H1 (cell line): Measurements from ENCODE around the gene ASPDH. TPM values are rescaled to one million over a fixed set of nuclear protein-coding genes. Genes with fewer than 3 reads are reported as not detected.
A peak's percentile ranks its signal among the peaks of the same experiment; 100 is the strongest.

Experiments
- ATF2 ChIP-seq: IDR thresholded peaks from 2 replicates; pipeline ENCODE4 v1.6.1; 2012; ENCODE audit warnings: low read length, inconsistent platforms
- CHD1 ChIP-seq: IDR thresholded peaks from 2 replicates; pipeline ENCODE4 v1.6.1; 2012; ENCODE audit warnings: low read depth, low read length, improper control_type of control experiment
- CHD2 ChIP-seq: IDR thresholded peaks from 2 replicates; pipeline ENCODE4 v1.6.1; 2012; ENCODE audit warnings: low read length, improper control_type of control experiment
- CREB1 ChIP-seq: IDR thresholded peaks from 2 replicates; pipeline ENCODE4 v1.6.1; 2012; ENCODE audit warnings: inconsistent platforms
- E2F6 ChIP-seq: IDR thresholded peaks from 2 replicates; pipeline ENCODE4 v1.6.1; 2012; ENCODE audit warnings: inconsistent platforms
- GABPA ChIP-seq: IDR thresholded peaks from 2 replicates; pipeline ENCODE4 v1.6.1; 2011; ENCODE audit warnings: mild to moderate bottlenecking, low read length, moderate library complexity, borderline replicate concordance; ENCODE audit not compliant: insufficient read depth
- HDAC2 ChIP-seq, 2 experiments: fragments of 300-600 bp in 1 of 2; sonication (generic) in 1 of 2; IDR thresholded peaks; 2 replicates each; pipeline ENCODE4 v1.6.1; 2011 to 2012; ENCODE audit warnings: low read depth in 2 of 2, low read length in 2 of 2, mild to moderate bottlenecking in 2 of 2, moderate library complexity in 2 of 2, borderline replicate concordance in 1 of 2, inconsistent platforms in 1 of 2
- JUN ChIP-seq: IDR thresholded peaks from 2 replicates; pipeline ENCODE4 v1.6.1; 2011; ENCODE audit warnings: low read depth, mild to moderate bottlenecking, improper control_type of control experiment, low read length
- KDM4A ChIP-seq: IDR thresholded peaks from one replicate; pipeline ENCODE4 v1.7.1; 2012; ENCODE audit warnings: low read depth, mild to moderate bottlenecking, moderate library complexity, low read length, inconsistent platforms; ENCODE audit not compliant: severe bottlenecking
- MAFK ChIP-seq: IDR thresholded peaks from 2 replicates; pipeline ENCODE4 v1.6.1; 2012; ENCODE audit warnings: low read depth, mild to moderate bottlenecking, improper control_type of control experiment, low read length
- NANOG ChIP-seq: IDR thresholded peaks from 2 replicates; pipeline ENCODE4 v1.6.1; 2011; ENCODE audit warnings: low read length, low read depth, mild to moderate bottlenecking, inconsistent platforms; ENCODE audit not compliant: insufficient read depth, poor library complexity, severe bottlenecking
- NRF1 ChIP-seq: IDR thresholded peaks from 2 replicates; pipeline ENCODE4 v1.6.1; 2011; ENCODE audit warnings: mild to moderate bottlenecking, low read depth, low read length, improper control_type of control experiment
- RAD21 ChIP-seq, 2 experiments: IDR thresholded peaks in 1 of 2; conservative IDR thresholded peaks in 1 of 2; 2 replicates each; pipeline ENCODE4 v1.6.1; 2011; ENCODE audit warnings: low read depth in 2 of 2, low read length in 2 of 2, improper control_type of control experiment in 1 of 2, inconsistent platforms in 1 of 2, mild to moderate bottlenecking in 1 of 2, moderate library complexity in 1 of 2
- SIN3A ChIP-seq, 2 experiments: IDR thresholded peaks in 1 of 2; conservative IDR thresholded peaks in 1 of 2; 2 replicates each; pipeline ENCODE4 v1.6.1; 2011 to 2012; ENCODE audit warnings: low read length in 2 of 2, improper control_type of control experiment in 1 of 2, low read depth in 1 of 2, mild to moderate bottlenecking in 1 of 2
- SP1 ChIP-seq: IDR thresholded peaks from 2 replicates; pipeline ENCODE4 v1.6.1; 2011; ENCODE audit warnings: low read depth, low read length
- SRF ChIP-seq: IDR thresholded peaks from 2 replicates; pipeline ENCODE4 v1.6.1; 2011; ENCODE audit warnings: mild to moderate bottlenecking, low read depth, low read length, moderate library complexity
- TAF7 ChIP-seq: optimal IDR thresholded peaks from 2 replicates; pipeline ENCODE3; 2011; ENCODE audit warnings: low read depth, mild to moderate bottlenecking, inconsistent platforms, low read length, moderate library complexity, borderline replicate concordance
- USF2 ChIP-seq: IDR thresholded peaks from 2 replicates; pipeline ENCODE4 v1.6.1; 2011; ENCODE audit warnings: low read length, improper control_type of control experiment
- YY1 ChIP-seq: IDR thresholded peaks from 2 replicates; pipeline ENCODE4 v1.6.1; 2011; ENCODE audit warnings: low read depth, mild to moderate bottlenecking, low read length
- polyA plus RNA-seq, 7 experiments: library from polyadenylated mRNA; depleted of rRNA in 3 of 7; stranded (reverse) in 5 of 7; unstranded in 2 of 7; fragments of >200 nt in 5 of 7; fragments of 200-250 nt in 2 of 7; gene quantifications; 1 replicate in 5 of 7; 2 replicates in 1 of 7; 4 replicates in 1 of 7; pipeline versions ENCODE4 v1.2.1 to v1.2.3, GENCODE V29; 2011 to 2013; ENCODE audit warnings: missing spikeins in 2 of 7, mixed read lengths in 2 of 7
- total RNA-seq: library from RNA; stranded (reverse); fragmentation: NEBNext Ultra II Directional; extraction: Animal tissue kit (Norgen Biotek cat#: 25700); gene quantifications from 2 replicates; pipeline ENCODE4 v1.2.1, GENCODE V29; 2021

The ASPDH gene
- total and polyA plus RNA-seq, 2 of the 8 experiments (the other 6 are each of a cell fraction or from before 2014, with no cell fraction given), result not detected

- TF ChIP-seq JUN (peak; percentile 76; the same call in 1 of the 2 replicates), TAF7 (peak; percentile 88), CHD2 (0 out of 2 replicates have a peak, but pooled peaks have one; percentile 31), YY1 (peak; percentile 87), NANOG (no peak), HDAC2 (IDR thresholded peaks at IDR 0.05; ENCODE audit: borderline replicate concordance in 1 of 2, low read depth in 2 of 2, low read length in 2 of 2) (no peak), CHD1 (no peak), CREB1 (peak; percentile 100), MAFK (no peak), GABPA (0 out of 2 replicates have a peak, but pooled peaks have one; percentile 27), E2F6 (peak; percentile 54), RAD21 (IDR thresholded peaks at IDR 0.05 in 1 of 2, conservative IDR thresholded peaks at IDR 0.05 in 1 of 2; ENCODE audit: low read depth in 2 of 2, low read length in 2 of 2) (no peak), ATF2 (peak; percentile 98), SRF (no peak), NRF1 (peak; percentile 100), SP1 (peak; percentile 88), SIN3A (conservative IDR thresholded peaks at IDR 0.05 in 1 of 2, IDR thresholded peaks at IDR 0.05 in 1 of 2; ENCODE audit: low read depth in 1 of 2, low read length in 2 of 2) (peak in 1 of 2 experiments; percentile 44; a peak in 2 of 4 replicates), KDM4A (peak; percentile 69), USF2 (no peak)
Measured at GRCh38 chr19:50476224-50476906, 37.3 kb downstream of the ASPDH start, which contains the start of the genes EMC10 and GARIN5A (continued).
